ENCODE results near the gene UVRAG.

UVRAG gene

GRCh38 chr11:76008474-76008873 lies 193.5 kb downstream of the UVRAG start:
- no peaks in the 10 kb centered on the region for H3K9me3 ChIP-seq (ENCODE audit: control insufficient read depth, insufficient read depth, low read depth, low read length)
- CTCF ChIA-PET: no interaction called here
- H3K27ac ChIP-seq (ENCODE audit: extremely low read depth, low read depth, low read length): no peak overlapping the region
- no peak for TF ChIP-seq ZNF747 (tag by site-specific recombination; IDR thresholded peaks at IDR 0.05)
- no peak for TF ChIP-seq ZNF184 (tag by site-specific recombination; IDR thresholded peaks at IDR 0.05)
- TF ChIP-seq ZNF23 (tag by site-specific recombination; IDR thresholded peaks at IDR 0.05; ENCODE audit: borderline replicate concordance): no peak
- no peak for TF ChIP-seq ZNF121 (tag by site-specific recombination; IDR thresholded peaks at IDR 0.05)
- TF ChIP-seq ZNF76 (tag by site-specific recombination; IDR thresholded peaks at IDR 0.05; ENCODE audit: borderline replicate concordance, low read depth): no peak
- TF ChIP-seq ZFP69B (tag by site-specific recombination; IDR thresholded peaks at IDR 0.05): no peak
- no peak for TF ChIP-seq ZNF610 (tag by site-specific recombination; IDR thresholded peaks at IDR 0.05; ENCODE audit: borderline replicate concordance)
- no peak for TF ChIP-seq KLF16 (tag by site-specific recombination; IDR thresholded peaks at IDR 0.05)
- TF ChIP-seq ZNF16 (tag by site-specific recombination; IDR thresholded peaks at IDR 0.05; ENCODE audit: low read depth): no peak
- no peak for TF ChIP-seq ZNF404 (tag by site-specific recombination; IDR thresholded peaks at IDR 0.05)
- TF ChIP-seq ZNF558 (tag by site-specific recombination; IDR thresholded peaks at IDR 0.05): no peak
- TF ChIP-seq ZNF26 (tag by site-specific recombination; IDR thresholded peaks at IDR 0.05): no peak
- TF ChIP-seq BCL11B (tag by site-specific recombination; IDR thresholded peaks at IDR 0.05; ENCODE audit: low read depth): no peak
- TF ChIP-seq ZNF623 (tag by site-specific recombination; IDR thresholded peaks at IDR 0.05): no peak
- no peak for TF ChIP-seq ZNF549 (tag by site-specific recombination; IDR thresholded peaks at IDR 0.05)
- TF ChIP-seq KLF8 (tag by site-specific recombination; IDR thresholded peaks at IDR 0.05): no peak
- no peaks in the 10 kb centered on the region for H3K4me1 ChIP-seq (ENCODE audit: control insufficient read depth, insufficient read depth, low read length)
- POLR2A ChIA-PET: no interaction called here
- H3K36me3 ChIP-seq (ENCODE audit: control insufficient read depth in 2 of 2, insufficient read depth in 1 of 2, low read length in 2 of 2): peaks cover 0 to 19% of the 10 kb centered on the region in 2 experiments; a peak in 1 of 3 replicates
- H3K4me3 ChIP-seq (ENCODE audit: low read depth, low read length): no peak overlapping the region

GRCh38 chr11:76010051-76010450 lies 195.0 kb downstream of the UVRAG start:
- Histone ChIP-seq H3K36me3 (ENCODE audit: control insufficient read depth in 2 of 2, insufficient read depth in 1 of 2, low read length in 2 of 2) (peaks cover 0 to 8% of the 10 kb centered on the region in 2 experiments; a peak in 1 of 3 replicates), H3K4me1 (ENCODE audit: control insufficient read depth, insufficient read depth, low read length) (no peaks in the 10 kb centered on the region), H3K27ac (ENCODE audit: extremely low read depth, low read depth, low read length) (no peak overlapping the region), H3K9me3 (ENCODE audit: control insufficient read depth, insufficient read depth, low read depth, low read length) (no peaks in the 10 kb centered on the region), H3K4me3 (ENCODE audit: low read depth, low read length) (no peak overlapping the region)
- CTCF ChIA-PET: interaction anchor here (1.2 kb wide), 1 partner anchor 17 kb away, joined by 4 read pairs; no protein-coding TSS in a partner anchor
- POLR2A ChIA-PET: no interaction called here
- no peak for TF ChIP-seq ELK4 (IDR thresholded peaks at IDR 0.05; ENCODE audit: borderline replicate concordance, low read depth, low read length)
- TF ChIP-seq ZNF274 (IDR thresholded peaks at IDR 0.05; ENCODE audit: low read length): no peak
- no peak for TF ChIP-seq ZNF274 (tag by site-specific recombination; IDR thresholded peaks at IDR 0.05; ENCODE audit: borderline replicate concordance)
- TF ChIP-seq ZBTB48 (tag by site-specific recombination; IDR thresholded peaks at IDR 0.05): no peak
- no peak for TF ChIP-seq PRDM2 (tag by site-specific recombination; IDR thresholded peaks at IDR 0.05; ENCODE audit: borderline replicate concordance)
- no peak for TF ChIP-seq ZNF513 (tag by site-specific recombination; IDR thresholded peaks at IDR 0.05)
- no peak for TF ChIP-seq ZNF239 (tag by site-specific recombination; IDR thresholded peaks at IDR 0.05)
- no peak for TF ChIP-seq MYNN (tag by site-specific recombination; IDR thresholded peaks at IDR 0.05; ENCODE audit: borderline replicate concordance)
- TF ChIP-seq ZNF621 (tag by site-specific recombination; IDR thresholded peaks at IDR 0.05): no peak
- TF ChIP-seq ZNF626 (tag by site-specific recombination; IDR thresholded peaks at IDR 0.05): no peak
- TF ChIP-seq ZNF548 (tag by site-specific recombination; IDR thresholded peaks at IDR 0.05): no peak

Data from HEK293 (cell line).